HG02884 (cell line): ENCODE measurements around the gene ANO8.
"Not testable (repeated sequence)": the region's sequence is repeated elsewhere in the genome, so short reads cannot be mapped to it uniquely, and the experiment has no call there.

Source experiments
- ATAC-seq: cut with Tn5 transposase; IDR thresholded peaks from one replicate; pipeline ENCODE4 v1.9.1; 2021; ENCODE audit warnings: mild to moderate bottlenecking, moderate library complexity; ENCODE audit not compliant: unreplicated experiment

ANO8 gene

GRCh38 chr19:17311455-17312188 is 23.0 kb downstream of the ANO8 start:
- ATAC-seq, result no peak

- ATAC-seq, result no peak
These were observed 24.6 kb downstream of the ANO8 start for GRCh38 chr19:17309965-17310461.

- peak; percentile 53 for ATAC-seq
These were observed 25.3 kb downstream of the ANO8 start, which contains the start of gene DDA1 for GRCh38 chr19:17309198-17309964. DDA1 (plus strand) TSS chr19:17309563; CDS start chr19:17309655, 92 bp downstream.

GRCh38 chr19:17307876-17308377 is 26.7 kb downstream of the ANO8 start:
- no peak for ATAC-seq

- no peak for ATAC-seq
These were observed 28.4 kb downstream of the ANO8 start for GRCh38 chr19:17306285-17306714.

- ATAC-seq, result peak; percentile 40
These were observed 29.0 kb downstream of the ANO8 start, which contains the start of gene MRPL34 for GRCh38 chr19:17305517-17306284. MRPL34 (plus strand) TSS chr19:17305872; CDS start chr19:17305893, 21 bp downstream.

GRCh38 chr19:17305216-17305516 is 29.5 kb downstream of the ANO8 start:
- ATAC-seq, result no peak

GRCh38 chr19:17304386-17305215 is 30.1 kb downstream of the ANO8 start:
- no peak for ATAC-seq

GRCh38 chr19:17303940-17304267 is 30.8 kb downstream of the ANO8 start:
- ATAC-seq, result no peak

GRCh38 chr19:17303167-17303939 is 31.3 kb downstream of the ANO8 start, which contains the start of gene ABHD8:
ABHD8 (minus strand) TSS chr19:17303425; CDS start chr19:17301616, 1,809 bp downstream.
- peak; percentile 47 for ATAC-seq

- no peak for ATAC-seq
These were observed 32.1 kb downstream of the ANO8 start for GRCh38 chr19:17302391-17303166.

GRCh38 chr19:17300992-17301619 is 33.5 kb downstream of the ANO8 start:
- no peak for ATAC-seq

GRCh38 chr19:17296976-17297375 is 37.7 kb downstream of the ANO8 start:
- no peak for ATAC-seq

- no peak for ATAC-seq
These were observed 38.4 kb downstream of the ANO8 start for GRCh38 chr19:17296273-17296672.

GRCh38 chr19:17295551-17295950 is 39.1 kb downstream of the ANO8 start:
- not testable (repeated sequence) for ATAC-seq

GRCh38 chr19:17294051-17294891 is 40.4 kb downstream of the ANO8 start:
- no peak for ATAC-seq

- ATAC-seq, result no peak
These were observed 41.0 kb downstream of the ANO8 start for GRCh38 chr19:17293605-17294004.
